Measurements from ENCODE around the gene FARP1.

GRCh38 chr13:98332691-98333090 lies 189.8 kb downstream of the FARP1 start:
- TF ChIP-seq EZH2 (conservative IDR thresholded peaks at IDR 0.05; ENCODE audit: low read depth, low read length) (no peak), NRL (CRISPR knock-in tag; IDR thresholded peaks at IDR 0.05; ENCODE audit: borderline replicate concordance) (no peak), JUNB (CRISPR knock-in tag; IDR thresholded peaks at IDR 0.05; ENCODE audit: borderline replicate concordance) (no peak), SMC3 (IDR thresholded peaks at IDR 0.05; ENCODE audit: low read length) (no peak), MAZ (IDR thresholded peaks at IDR 0.05; ENCODE audit: borderline replicate concordance, low read depth, low read length) (no peak), MAZ (CRISPR knock-in tag; IDR thresholded peaks at IDR 0.05; ENCODE audit: low read depth) (no peak), NFE2L2 (IDR thresholded peaks at IDR 0.05; ENCODE audit: low read length) (peak; percentile 72; the same call in 1 of the 2 replicates), SRSF1 (optimal IDR thresholded peaks at IDR 0.05; ENCODE audit: low read depth, low read length) (no peak), NFYB (CRISPR knock-in tag; IDR thresholded peaks at IDR 0.05) (no peak), ZNF484 (CRISPR knock-in tag; IDR thresholded peaks at IDR 0.05; ENCODE audit: borderline replicate concordance, low read depth) (no peak)
- TF ChIP-seq, protein P1, sequence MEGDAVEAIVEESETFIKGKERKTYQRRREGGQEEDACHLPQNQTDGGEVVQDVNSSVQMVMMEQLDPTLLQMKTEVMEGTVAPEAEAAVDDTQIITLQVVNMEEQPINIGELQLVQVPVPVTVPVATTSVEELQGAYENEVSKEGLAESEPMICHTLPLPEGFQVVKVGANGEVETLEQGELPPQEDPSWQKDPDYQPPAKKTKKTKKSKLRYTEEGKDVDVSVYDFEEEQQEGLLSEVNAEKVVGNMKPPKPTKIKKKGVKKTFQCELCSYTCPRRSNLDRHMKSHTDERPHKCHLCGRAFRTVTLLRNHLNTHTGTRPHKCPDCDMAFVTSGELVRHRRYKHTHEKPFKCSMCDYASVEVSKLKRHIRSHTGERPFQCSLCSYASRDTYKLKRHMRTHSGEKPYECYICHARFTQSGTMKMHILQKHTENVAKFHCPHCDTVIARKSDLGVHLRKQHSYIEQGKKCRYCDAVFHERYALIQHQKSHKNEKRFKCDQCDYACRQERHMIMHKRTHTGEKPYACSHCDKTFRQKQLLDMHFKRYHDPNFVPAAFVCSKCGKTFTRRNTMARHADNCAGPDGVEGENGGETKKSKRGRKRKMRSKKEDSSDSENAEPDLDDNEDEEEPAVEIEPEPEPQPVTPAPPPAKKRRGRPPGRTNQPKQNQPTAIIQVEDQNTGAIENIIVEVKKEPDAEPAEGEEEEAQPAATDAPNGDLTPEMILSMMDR (CRISPR knock-in tag; IDR thresholded peaks at IDR 0.05): no peak
- TF ChIP-seq, protein P2, sequence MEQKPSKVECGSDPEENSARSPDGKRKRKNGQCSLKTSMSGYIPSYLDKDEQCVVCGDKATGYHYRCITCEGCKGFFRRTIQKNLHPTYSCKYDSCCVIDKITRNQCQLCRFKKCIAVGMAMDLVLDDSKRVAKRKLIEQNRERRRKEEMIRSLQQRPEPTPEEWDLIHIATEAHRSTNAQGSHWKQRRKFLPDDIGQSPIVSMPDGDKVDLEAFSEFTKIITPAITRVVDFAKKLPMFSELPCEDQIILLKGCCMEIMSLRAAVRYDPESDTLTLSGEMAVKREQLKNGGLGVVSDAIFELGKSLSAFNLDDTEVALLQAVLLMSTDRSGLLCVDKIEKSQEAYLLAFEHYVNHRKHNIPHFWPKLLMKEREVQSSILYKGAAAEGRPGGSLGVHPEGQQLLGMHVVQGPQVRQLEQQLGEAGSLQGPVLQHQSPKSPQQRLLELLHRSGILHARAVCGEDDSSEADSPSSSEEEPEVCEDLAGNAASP (CRISPR knock-in tag; IDR thresholded peaks at IDR 0.05; ENCODE audit: borderline replicate concordance): no peak

Measured in HepG2 (cell line).